Measurements from ENCODE around the gene DDR1. TPM values are rescaled to one million over a fixed set of nuclear protein-coding genes. Genes with fewer than 3 reads are reported as not detected.

The DDR1 gene
- total RNA-seq, 1 experiment from 2014 or later: 258 TPM

DNA sequence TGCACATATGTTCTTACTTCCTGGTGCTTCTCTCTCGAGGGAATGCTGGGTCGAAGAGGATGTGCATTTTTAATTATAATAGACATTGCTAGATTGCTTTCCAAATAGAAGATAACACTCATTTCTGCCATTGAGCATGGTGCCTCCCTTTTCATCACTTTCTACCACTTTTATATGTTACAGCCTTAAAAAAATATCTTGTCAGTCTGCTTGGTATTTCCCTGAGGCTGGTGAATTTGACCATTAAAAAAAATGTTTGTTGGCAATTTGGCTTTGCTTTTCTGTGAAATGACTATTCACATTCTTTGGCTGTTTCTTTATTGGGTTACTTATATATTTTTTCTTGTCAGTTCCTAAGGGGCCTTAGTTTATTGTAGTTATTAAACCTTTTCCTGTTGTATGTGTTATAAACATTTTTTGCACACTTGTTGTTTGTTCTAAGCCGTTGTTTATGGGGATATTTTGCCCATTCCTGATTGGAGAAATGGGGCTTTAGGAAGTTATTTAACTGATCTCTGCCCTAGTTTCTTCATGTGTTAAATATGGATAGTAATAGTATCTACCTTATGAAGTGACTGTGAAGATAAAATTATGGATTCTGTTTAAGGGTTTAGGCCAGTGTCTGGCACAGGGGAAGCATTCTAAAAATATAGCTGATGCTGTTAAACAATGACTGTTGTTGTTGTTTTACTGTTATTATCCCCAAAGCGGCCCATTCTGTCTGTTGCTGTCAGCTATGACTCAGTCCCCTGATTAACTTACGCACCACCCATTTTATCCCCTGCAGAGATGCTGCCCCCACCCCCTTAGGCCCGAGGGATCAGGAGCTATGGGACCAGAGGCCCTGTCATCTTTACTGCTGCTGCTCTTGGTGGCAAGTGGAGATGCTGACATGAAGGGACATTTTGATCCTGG is 3.8 kb downstream of the DDR1 start:
- Histone ChIP-seq H3K4ac (ENCODE audit: low read depth, low read length) (no peak overlapping the region), H2AFZ (ENCODE audit: low read length) (no peak overlapping the region), H2BK12ac (ENCODE audit: insufficient read length, low read depth, low read length) (no peak overlapping the region), H3K79me1 (ENCODE audit: insufficient read depth, low read depth, low read length, poor library complexity, severe bottlenecking) (peaks cover 7% of the 10 kb centered on the region), H4K20me1 (ENCODE audit: control insufficient read depth, insufficient read depth, insufficient read length) (no peaks in the 10 kb centered on the region), H3K14ac (ENCODE audit: insufficient read depth, low read length) (no peak overlapping the region), H3K23me2 (ENCODE audit: insufficient read length, low read depth, low read length, poor library complexity, severe bottlenecking) (peaks cover 17% of the 10 kb centered on the region), H2BK20ac (ENCODE audit: low read depth, low read length, poor library complexity, severe bottlenecking) (no peak overlapping the region), H3K4me1 (ENCODE audit: insufficient read depth, low read length) (peaks cover 4% of the 10 kb centered on the region; the same call in 1 of the 2 replicates), H3K18ac (ENCODE audit: insufficient read length, low read depth, low read length) (no peak overlapping the region), H2BK120ac (ENCODE audit: low read depth, low read length, poor library complexity, severe bottlenecking) (no peak overlapping the region), H3T11ph (ENCODE audit: low read length) (no peak overlapping the region), H3K9ac (ENCODE audit: extremely low read depth, insufficient read length, low read length) (no peak overlapping the region), H4K8ac (replicated peaks; ENCODE audit: insufficient read length, low read depth, low read length) (no peak overlapping the region), H3K9me3 (ENCODE audit: control insufficient read depth, low read depth, low read length) (no peaks in the 10 kb centered on the region), H2BK15ac (ENCODE audit: low read depth, low read length) (no peak overlapping the region), H3K56ac (ENCODE audit: insufficient read length, low read depth, low read length) (no peak overlapping the region), H3K4me2 (ENCODE audit: insufficient read depth, insufficient read length, low read length) (no peak overlapping the region), H3K79me2 (ENCODE audit: insufficient read depth, low read length) (peaks cover 16% of the 10 kb centered on the region; the same call in 1 of the 2 replicates), H3K27ac (ENCODE audit: insufficient read length, low read depth, low read length) (no peak overlapping the region), H2AK5ac (ENCODE audit: insufficient read length, low read length) (no peak overlapping the region), H2BK5ac (ENCODE audit: insufficient read length, low read length) (no peak overlapping the region), H4K91ac (ENCODE audit: insufficient read length, low read depth, low read length) (no peak overlapping the region), H4K5ac (ENCODE audit: insufficient read length, low read depth, low read length) (no peak overlapping the region), H3K23ac (ENCODE audit: insufficient read length, low read depth, low read length) (no peak overlapping the region), H3K27me3 (ENCODE audit: insufficient read depth, low read length) (no peaks in the 10 kb centered on the region)
- Mint-ChIP-seq H3K36me3 (ENCODE audit: insufficient read depth in 1 of 3, low read depth in 3 of 3) (peaks cover 26 to 63% (median 52%) of the 10 kb centered on the region in 3 experiments; a peak in 6 of 7 replicates), H3K27ac (peak overlapping the region in 1 of 3 experiments; percentile 81; a peak in 3 of 7 replicates), H3K4me1 (peaks cover 57 to 60% of the 10 kb centered on the region in 2 experiments), H3K27me3 (ENCODE audit: low read depth) (no peaks in the 10 kb centered on the region; the same call in 1 of the 2 replicates), H3K9me3 (no peaks in the 10 kb centered on the region), H3K4me3 (peak overlapping the region in 1 of 2 experiments; percentile 27; a peak in 1 of 5 replicates)
- TF ChIP-seq CTCF (conservative IDR thresholded peaks at IDR 0.05): no peak
- no CpG with 5 or more reads among the region's 6 CpGs for WGBS (ENCODE audit: extremely low coverage, insufficient read length, low lambda C conversion rate)
- peak; percentile 8 for DNase-seq

Measured in H9 (cell line).